ENCODE measurements around the gene TAB2.

- TF ChIP-seq CTCF (conservative IDR thresholded peaks at IDR 0.05) (no peak), EZH2 (IDR thresholded peaks at IDR 0.05; ENCODE audit: low read depth) (no peak)
These were observed 136.3 kb downstream of the TAB2 start for GRCh38 chr6:149453597-149454345.

Data from PC-9 (cell line).